GM12873 (cell line): ENCODE data around the gene GARIN5B.
"Not testable (repeated sequence)": the region's sequence is repeated elsewhere in the genome, so short reads cannot be mapped to it uniquely, and the experiment has no call there.

Experiments
- CTCF ChIP-seq: IDR thresholded peaks from 2 replicates; pipeline ENCODE4 v1.5.1; 2012; ENCODE audit warnings: low read depth, mild to moderate bottlenecking, moderate library complexity, low read length, control low read depth; ENCODE audit not compliant: insufficient read depth; ENCODE audit errors: missing control alignments

GARIN5B gene

GRCh38 chr19:55362990-55363716 lies at the start of gene GARIN5B:
TSS of gene GARIN5B (minus strand) at chr19:55363260. CDS start at chr19:55363066, 194 bp downstream.
- TF ChIP-seq CTCF: no peak

- no peak for TF ChIP-seq CTCF
Observed at GRCh38 chr19:55410168-55410567, 47.1 kb upstream of the GARIN5B start.

GRCh38 chr19:55408533-55408872 lies 45.4 kb upstream of the GARIN5B start:
- no peak for TF ChIP-seq CTCF

- no peak for TF ChIP-seq CTCF
Observed at GRCh38 chr19:55407800-55408532, 44.9 kb upstream of the GARIN5B start.

- not testable (repeated sequence) for TF ChIP-seq CTCF
Observed at GRCh38 chr19:55407550-55407799, 44.4 kb upstream of the GARIN5B start, which contains the start of gene UBE2S. TSS of gene UBE2S (minus strand) at chr19:55407788. CDS start at chr19:55407589, 199 bp downstream.

GRCh38 chr19:55406826-55407549 lies 43.9 kb upstream of the GARIN5B start:
- no peak for TF ChIP-seq CTCF

- no peak for TF ChIP-seq CTCF
Observed at GRCh38 chr19:55406091-55406825, 43.2 kb upstream of the GARIN5B start.
